ENCODE results near the gene THSD7B. TPM values are rescaled to one million over a fixed set of nuclear protein-coding genes. Genes with fewer than 3 reads are reported as not detected.

The THSD7B gene
- total and polyA plus RNA-seq, 10 of the 15 experiments (the other 5 are each of a cell fraction or from before 2014, with no cell fraction given): 0.03 to 0.56 (median 0.28) TPM

DNA sequence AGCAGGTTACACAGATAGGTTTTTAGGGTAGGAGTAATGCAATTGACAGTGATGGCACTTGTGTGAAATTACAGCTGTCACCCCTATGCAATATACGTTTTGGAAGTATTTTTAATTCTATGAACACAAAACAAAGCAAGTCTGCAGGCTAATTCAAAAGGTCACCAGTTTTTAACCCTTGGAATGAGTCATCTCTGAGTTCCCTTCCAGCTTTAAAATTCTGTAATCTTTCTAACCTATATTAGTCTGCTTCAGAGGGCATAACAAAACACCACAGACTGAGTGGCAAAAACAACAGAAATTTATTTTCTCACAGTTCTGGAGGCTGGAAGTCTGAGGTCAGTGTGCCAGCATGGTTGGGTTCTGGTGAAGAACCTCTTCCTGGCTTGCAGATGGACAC, 602.0 kb downstream of the THSD7B start:
- RAD21 ChIA-PET (ENCODE audit: unreplicated experiment): no interaction called here
- no peak overlapping the region for H2AFZ ChIP-seq (ENCODE audit: control insufficient read depth, low read depth, low read length)
- no peaks in the 10 kb centered on the region for H3K79me2 ChIP-seq (ENCODE audit: control insufficient read depth, insufficient read depth, low read length)
- H3K4me1 ChIP-seq (ENCODE audit: control insufficient read depth, insufficient read depth, low read length): no peaks in the 10 kb centered on the region
- CTCF ChIA-PET: no interaction called here
- ATAC-seq (no peak), DNase-seq (ENCODE audit: low read depth, low spot score) (no peak), FAIRE-seq (no peak)
- BruUV-seq (replicated peaks): no TSS peak
- no peaks in the 10 kb centered on the region for H3K36me3 ChIP-seq (ENCODE audit: control insufficient read depth in 2 of 2, insufficient read depth in 2 of 2, low read length in 1 of 2)
- H3K27ac ChIP-seq (ENCODE audit: control insufficient read depth, insufficient read depth): no peak overlapping the region
- no peaks in the 10 kb centered on the region for H3K27me3 ChIP-seq (replicated peaks in 1 of 2; ENCODE audit: control insufficient read depth in 2 of 2, insufficient read depth in 2 of 2, low read length in 1 of 2)
- no peak overlapping the region for H3K4me3 ChIP-seq
- intact Hi-C loops (cut with micrococcal nuclease; ENCODE audit: unreplicated experiment): no loop called here
- POLR2A ChIA-PET: no interaction called here
- no peak overlapping the region for H3K9ac ChIP-seq (ENCODE audit: control insufficient read depth, insufficient read depth, low read length)
- no peaks in the 10 kb centered on the region for H3K9me3 ChIP-seq (replicated peaks; ENCODE audit: control insufficient read depth, insufficient read depth, low read length)
- no peak overlapping the region for H3K4me2 ChIP-seq (ENCODE audit: control insufficient read depth, insufficient read depth)
- 0% methylated on average over 1 of the region's 1 CpG for WGBS (ENCODE audit: insufficient coverage, insufficient replicate concordance, low lambda C conversion rate, missing lambda C conversion rate)
- H4K20me1 ChIP-seq (ENCODE audit: control insufficient read depth, insufficient read depth): no peaks in the 10 kb centered on the region
- in situ Hi-C loops (cut with MboI): no loop called here
- SMC1A ChIA-PET (ENCODE audit: uncharacterized antibody, unreplicated experiment): no interaction called here
- TF ChIP-seq NFYB (IDR thresholded peaks at IDR 0.05; ENCODE audit: insufficient read depth, low read depth, low read length) (no peak), JUND (IDR thresholded peaks at IDR 0.05; ENCODE audit: low read depth, low read length) (no peak), ASH2L (IDR thresholded peaks at IDR 0.05; ENCODE audit: borderline replicate concordance, low read depth) (no peak), PRDM15 (CRISPR knock-in tag; IDR thresholded peaks at IDR 0.05) (no peak), ETV6 (conservative IDR thresholded peaks at IDR 0.05 in 1 of 2, IDR thresholded peaks at IDR 0.05 in 1 of 2; ENCODE audit: borderline replicate concordance in 1 of 2, low read depth in 1 of 2) (no peak), MYC (IDR thresholded peaks at IDR 0.05; ENCODE audit: insufficient read depth, insufficient read length, insufficient replicate concordance, low read length, severe bottlenecking) (no peak), BCL3 (IDR thresholded peaks at IDR 0.05; ENCODE audit: borderline replicate concordance, insufficient read depth, low read depth, low read length, poor library complexity, severe bottlenecking) (no peak), SMARCA5 (IDR thresholded peaks at IDR 0.05) (no peak), EZH2 (IDR thresholded peaks at IDR 0.05; ENCODE audit: borderline replicate concordance, control insufficient read depth, low read depth, low read length) (no peak), BCLAF1 (IDR thresholded peaks at IDR 0.05) (no peak)
- TF ChIP-seq, protein P1, sequence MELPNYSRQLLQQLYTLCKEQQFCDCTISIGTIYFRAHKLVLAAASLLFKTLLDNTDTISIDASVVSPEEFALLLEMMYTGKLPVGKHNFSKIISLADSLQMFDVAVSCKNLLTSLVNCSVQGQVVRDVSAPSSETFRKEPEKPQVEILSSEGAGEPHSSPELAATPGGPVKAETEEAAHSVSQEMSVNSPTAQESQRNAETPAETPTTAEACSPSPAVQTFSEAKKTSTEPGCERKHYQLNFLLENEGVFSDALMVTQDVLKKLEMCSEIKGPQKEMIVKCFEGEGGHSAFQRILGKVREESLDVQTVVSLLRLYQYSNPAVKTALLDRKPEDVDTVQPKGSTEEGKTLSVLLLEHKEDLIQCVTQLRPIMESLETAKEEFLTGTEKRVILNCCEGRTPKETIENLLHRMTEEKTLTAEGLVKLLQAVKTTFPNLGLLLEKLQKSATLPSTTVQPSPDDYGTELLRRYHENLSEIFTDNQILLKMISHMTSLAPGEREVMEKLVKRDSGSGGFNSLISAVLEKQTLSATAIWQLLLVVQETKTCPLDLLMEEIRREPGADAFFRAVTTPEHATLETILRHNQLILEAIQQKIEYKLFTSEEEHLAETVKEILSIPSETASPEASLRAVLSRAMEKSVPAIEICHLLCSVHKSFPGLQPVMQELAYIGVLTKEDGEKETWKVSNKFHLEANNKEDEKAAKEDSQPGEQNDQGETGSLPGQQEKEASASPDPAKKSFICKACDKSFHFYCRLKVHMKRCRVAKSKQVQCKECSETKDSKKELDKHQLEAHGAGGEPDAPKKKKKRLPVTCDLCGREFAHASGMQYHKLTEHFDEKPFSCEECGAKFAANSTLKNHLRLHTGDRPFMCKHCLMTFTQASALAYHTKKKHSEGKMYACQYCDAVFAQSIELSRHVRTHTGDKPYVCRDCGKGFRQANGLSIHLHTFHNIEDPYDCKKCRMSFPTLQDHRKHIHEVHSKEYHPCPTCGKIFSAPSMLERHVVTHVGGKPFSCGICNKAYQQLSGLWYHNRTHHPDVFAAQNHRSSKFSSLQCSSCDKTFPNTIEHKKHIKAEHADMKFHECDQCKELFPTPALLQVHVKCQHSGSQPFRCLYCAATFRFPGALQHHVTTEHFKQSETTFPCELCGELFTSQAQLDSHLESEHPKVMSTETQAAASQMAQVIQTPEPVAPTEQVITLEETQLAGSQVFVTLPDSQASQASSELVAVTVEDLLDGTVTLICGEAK (IDR thresholded peaks at IDR 0.05; ENCODE audit: borderline replicate concordance): no peak
